ENCODE measurements around the gene ATG7.

Gene ATG7

GRCh38 chr3:11302444-11302843 lies 30.2 kb downstream of the ATG7 start:
- TF ChIP-seq CTCF (IDR thresholded peaks at IDR 0.05; ENCODE audit: low read depth, low read length, missing control alignments) = no peak
- H3K4me3 ChIP-seq (replicated peaks; ENCODE audit: low read depth, low read length) = no peak overlapping the region
- no peak for DNase-seq (ENCODE audit: extremely low read depth, low read depth)

GRCh38 chr3:11304175-11304574 lies 32.0 kb downstream of the ATG7 start:
- DNase-seq (ENCODE audit: extremely low read depth, low read depth) = no peak
- TF ChIP-seq CTCF (IDR thresholded peaks at IDR 0.05; ENCODE audit: low read depth, low read length, missing control alignments) = no peak
- no peak overlapping the region for H3K4me3 ChIP-seq (replicated peaks; ENCODE audit: low read depth, low read length)

GRCh38 chr3:11305509-11305908 lies 33.3 kb downstream of the ATG7 start:
- H3K4me3 ChIP-seq (replicated peaks; ENCODE audit: low read depth, low read length) = no peak overlapping the region
- DNase-seq (ENCODE audit: extremely low read depth, low read depth) = no peak
- no peak for TF ChIP-seq CTCF (IDR thresholded peaks at IDR 0.05; ENCODE audit: low read depth, low read length, missing control alignments)

GRCh38 chr3:11306817-11307589 lies 34.8 kb downstream of the ATG7 start:
- TF ChIP-seq CTCF (IDR thresholded peaks at IDR 0.05; ENCODE audit: low read depth, low read length, missing control alignments) = no peak
- no peak overlapping the region for H3K4me3 ChIP-seq (replicated peaks; ENCODE audit: low read depth, low read length)
- DNase-seq (ENCODE audit: extremely low read depth, low read depth) = no peak

GRCh38 chr3:11307830-11308432 lies 35.7 kb downstream of the ATG7 start:
- no peak for TF ChIP-seq CTCF (IDR thresholded peaks at IDR 0.05; ENCODE audit: low read depth, low read length, missing control alignments)
- DNase-seq (ENCODE audit: extremely low read depth, low read depth) = no peak
- H3K4me3 ChIP-seq (replicated peaks; ENCODE audit: low read depth, low read length) = no peak overlapping the region

- no peak overlapping the region for H3K4me3 ChIP-seq (replicated peaks; ENCODE audit: low read depth, low read length)
- TF ChIP-seq CTCF (IDR thresholded peaks at IDR 0.05; ENCODE audit: low read depth, low read length, missing control alignments) = no peak
- no peak for DNase-seq (ENCODE audit: extremely low read depth, low read depth)
Measured at GRCh38 chr3:11310258-11310657, 38.1 kb downstream of the ATG7 start.
